Right ventricle myocardium superior (tissue), 1 donor: ENCODE results near the gene CLCA2. TPM values are rescaled to one million over a fixed set of nuclear protein-coding genes. Genes with fewer than 3 reads are reported as not detected.

Experiments
- ATAC-seq: fragments of 200-7000 bp; cut with Tn5 transposase; one replicate; pipeline ENCODE4 v1.9.1; 2020; ENCODE audit warnings: mild to moderate bottlenecking; ENCODE audit not compliant: poor library complexity
- DNase-seq: peaks from one replicate; pipeline ENCODE4 v3.0.0-alpha.2; 2020
- intact Hi-C: fragments of 100-400 bp; cut with DNase I; formaldehyde crosslinking; loops from one replicate; pipeline ENCODE4 v1.11.2; 2022
- total RNA-seq: library from RNA; stranded (reverse); fragmentation: NEBNext Ultra II Directional; extraction: Animal tissue kit (Norgen Biotek cat#: 25700); gene quantifications from one replicate; pipeline ENCODE4 v1.2.1, GENCODE V29; 2021
- donor health status: DM: no; HTN: yes; CAD: no; lungs with severe emphysema.

Gene CLCA2
- total RNA-seq, 1 donor from 2014 or later: not detected

DNA sequence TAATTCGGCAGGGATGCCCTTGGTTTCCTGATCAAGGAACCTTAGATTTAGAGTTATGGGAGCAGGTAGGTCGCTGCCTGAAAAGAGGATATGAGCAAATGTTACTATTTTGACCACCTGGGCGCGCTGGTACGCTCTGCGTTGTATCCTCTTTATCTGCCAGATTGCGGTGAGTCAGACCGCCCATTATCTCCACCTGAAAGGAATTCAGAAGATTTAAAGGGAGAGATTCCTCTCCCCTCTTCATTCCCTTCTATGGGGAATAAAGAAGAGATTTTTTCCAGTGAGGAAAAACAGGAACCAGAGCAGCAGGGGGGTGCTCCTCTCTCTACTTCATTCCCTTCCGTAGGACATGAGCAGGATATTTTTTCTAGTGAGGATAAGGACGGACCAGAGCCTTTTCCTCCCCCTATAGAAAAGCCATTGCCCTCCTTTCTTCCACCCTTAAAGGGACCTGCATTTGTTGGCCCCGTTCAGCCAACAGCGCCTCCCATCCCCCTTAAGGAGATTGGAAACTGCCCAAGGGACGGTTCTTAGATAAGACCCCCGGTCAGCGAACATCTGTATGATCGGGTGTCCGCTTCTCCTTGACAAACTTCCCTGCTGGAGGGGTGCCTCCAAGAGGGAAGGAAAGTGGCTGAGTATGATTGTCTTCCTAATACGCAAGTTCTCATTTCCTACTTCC lies 78.9 kb downstream of the CLCA2 start:
- peak; percentile 40 for ATAC-seq
- peak; percentile 38 for DNase-seq
- intact Hi-C loops: loop anchor here (10.0 kb wide), 1 partner anchor 128 kb away; no protein-coding TSS in a partner anchor

DNA sequence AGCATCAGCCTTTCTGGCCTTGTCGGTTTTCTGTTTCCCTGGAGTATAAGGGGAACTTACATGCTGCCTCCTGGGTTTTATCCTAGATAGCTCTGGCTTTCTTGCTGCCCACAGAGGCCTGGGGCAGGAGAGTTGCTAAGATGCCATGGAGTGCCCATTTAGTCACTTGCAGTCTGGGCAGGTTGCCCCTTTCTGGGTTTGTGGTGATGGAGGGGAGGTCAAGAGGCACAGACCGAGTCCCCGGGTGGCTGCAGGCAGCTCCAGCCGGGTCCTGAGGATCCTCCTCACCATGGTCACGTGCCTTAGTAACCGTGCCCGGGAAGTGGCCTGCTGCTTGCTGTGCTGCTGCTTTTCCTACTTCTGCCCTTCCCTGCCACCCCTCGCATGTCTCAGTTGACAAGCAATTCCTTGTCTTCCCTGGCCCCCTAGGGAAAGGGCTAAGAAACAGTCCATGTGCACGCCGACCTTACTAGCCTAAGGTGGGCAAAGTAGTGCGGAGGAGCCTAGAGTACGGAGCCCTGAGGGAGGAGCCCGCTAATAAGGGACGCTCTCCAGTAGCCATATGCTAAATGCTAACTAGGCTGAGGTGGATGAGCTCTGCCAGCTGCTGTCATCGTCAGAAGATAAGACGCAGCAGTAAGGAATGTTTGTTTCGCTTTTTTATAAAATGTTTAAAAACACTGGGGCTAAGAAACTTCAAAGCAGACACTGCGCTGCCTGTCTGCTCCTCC lies 79.6 kb downstream of the CLCA2 start:
- intact Hi-C loops: loop anchor here (10.0 kb wide), 1 partner anchor 129 kb away; no protein-coding TSS in a partner anchor
- peak; percentile 70 for ATAC-seq
- DNase-seq: peak; percentile 70

DNA sequence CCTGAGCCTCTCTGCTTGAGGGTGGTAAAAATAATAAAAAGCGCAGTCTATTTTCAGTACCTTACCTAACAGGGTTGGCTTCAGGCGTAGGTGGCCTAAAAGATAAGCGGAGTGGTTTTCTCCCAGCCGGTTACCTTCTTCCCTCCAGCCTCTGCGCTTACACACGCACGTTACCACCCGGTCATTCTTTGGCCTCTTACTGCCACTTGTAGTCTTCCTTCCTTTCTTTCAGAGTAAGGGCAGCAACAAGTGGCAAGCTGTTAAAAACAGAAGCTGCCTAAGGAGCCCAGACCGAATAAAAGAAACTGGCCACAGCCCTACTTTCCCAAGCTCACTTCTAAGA lies 80.1 kb downstream of the CLCA2 start:
- intact Hi-C loops: loop anchor here (10.0 kb wide), 1 partner anchor 129 kb away; no protein-coding TSS in a partner anchor
- no peak for DNase-seq
- ATAC-seq: peak; percentile 81

DNA sequence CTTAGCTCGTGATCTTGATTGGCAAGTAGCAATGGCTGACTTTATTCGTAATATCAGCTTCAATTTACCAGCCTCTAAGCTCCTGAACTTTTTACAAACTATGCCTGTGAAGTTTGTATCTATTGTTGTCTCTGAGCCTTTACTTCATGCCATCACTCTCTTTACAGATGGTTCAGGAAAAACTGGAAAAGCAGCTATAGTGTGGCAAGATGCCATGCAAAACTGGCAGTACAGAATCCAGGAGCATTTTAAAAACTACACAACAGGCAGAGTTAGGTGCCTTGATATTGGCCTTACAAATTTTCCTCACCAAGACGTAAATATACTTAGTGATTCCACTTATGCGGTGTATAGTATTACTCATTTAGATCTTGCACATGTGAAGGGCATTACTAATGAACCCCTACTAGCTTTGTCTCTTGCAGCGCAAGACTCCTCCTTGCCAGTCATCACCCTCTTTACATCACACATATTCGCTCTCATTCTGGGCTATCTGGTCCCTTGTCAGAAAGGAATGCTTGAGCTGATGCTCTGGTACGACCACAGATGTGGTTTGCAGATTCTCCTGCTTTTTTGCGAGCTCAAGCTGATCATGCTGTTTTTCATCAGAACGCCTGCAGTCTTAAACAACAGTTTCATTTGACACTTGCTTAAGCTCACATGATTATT lies 81.1 kb downstream of the CLCA2 start:
- intact Hi-C loops: loop anchor here (5.0 to 10.0 kb wide), 2 partner anchors 33 to 130 kb away; no protein-coding TSS in a partner anchor
- DNase-seq (no peak), ATAC-seq (no peak)

DNA sequence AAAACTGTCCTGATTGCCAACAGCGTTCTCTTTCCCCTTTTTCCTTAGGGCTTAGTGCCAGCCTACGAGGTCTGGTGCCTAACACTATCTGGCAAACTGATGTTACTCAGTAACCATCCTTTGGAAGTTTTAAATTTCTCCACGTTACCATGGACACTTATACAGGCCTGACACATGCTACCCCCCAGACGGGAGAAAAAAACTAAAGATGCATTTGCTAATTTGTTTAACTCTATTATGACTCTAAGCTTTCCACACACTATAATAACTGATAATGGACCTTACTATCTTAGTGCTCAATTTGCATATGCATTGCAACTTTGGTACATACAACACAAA lies 81.6 kb downstream of the CLCA2 start:
- intact Hi-C loops: loop anchor here (5.0 to 10.0 kb wide), 2 partner anchors 33 to 131 kb away; no protein-coding TSS in a partner anchor
- ATAC-seq (no peak), DNase-seq (no peak)

Other genes starting within 250 kb of the CLCA2 start
- gene ODF2L, start 27.8 kb upstream of the CLCA2 start, total RNA-seq: 4.9 TPM
- not detected for gene CLCA1, start 44.8 kb downstream of the CLCA2 start, total RNA-seq
- gene CLCA4, start 122.9 kb downstream of the CLCA2 start, total RNA-seq: not detected